Measurements from ENCODE around the gene TSEN54. TPM values are rescaled to one million over a fixed set of nuclear protein-coding genes. Genes with fewer than 3 reads are reported as not detected.

TSEN54 gene
- total RNA-seq, 2 experiments from 2014 or later = 73.3 to 78.7 TPM

- Histone ChIP-seq H3K27ac (ENCODE audit: low read depth in 1 of 2, low read length in 2 of 2) (no peak overlapping the region), H3K36me3 (ENCODE audit: insufficient read depth, low read length) (peaks cover 30% of the 10 kb centered on the region), H3K27me3 (ENCODE audit: control insufficient read depth in 1 of 2, insufficient read depth in 2 of 2, low read length in 2 of 2) (no peaks in the 10 kb centered on the region), H3K4me3 (ENCODE audit: low read length) (no peak overlapping the region), H3K4me1 (ENCODE audit: insufficient read depth, low read length) (peaks cover 6% of the 10 kb centered on the region), H3K9me3 (ENCODE audit: control insufficient read depth in 1 of 2, insufficient read depth in 1 of 2, low read length in 2 of 2) (no peaks in the 10 kb centered on the region)
- no peak for ATAC-seq (ENCODE audit: poor library complexity)
- intact Hi-C loops (cut with DNase I, micrococcal nuclease) = no loop called here
- H3K27ac Mint-ChIP-seq = no peak overlapping the region
- POLR2A ChIA-PET = no interaction called here
- no peaks in the 10 kb centered on the region for H3K27me3 Mint-ChIP-seq
- no peak for DNase-seq
- TF ChIP-seq, protein P1, sequence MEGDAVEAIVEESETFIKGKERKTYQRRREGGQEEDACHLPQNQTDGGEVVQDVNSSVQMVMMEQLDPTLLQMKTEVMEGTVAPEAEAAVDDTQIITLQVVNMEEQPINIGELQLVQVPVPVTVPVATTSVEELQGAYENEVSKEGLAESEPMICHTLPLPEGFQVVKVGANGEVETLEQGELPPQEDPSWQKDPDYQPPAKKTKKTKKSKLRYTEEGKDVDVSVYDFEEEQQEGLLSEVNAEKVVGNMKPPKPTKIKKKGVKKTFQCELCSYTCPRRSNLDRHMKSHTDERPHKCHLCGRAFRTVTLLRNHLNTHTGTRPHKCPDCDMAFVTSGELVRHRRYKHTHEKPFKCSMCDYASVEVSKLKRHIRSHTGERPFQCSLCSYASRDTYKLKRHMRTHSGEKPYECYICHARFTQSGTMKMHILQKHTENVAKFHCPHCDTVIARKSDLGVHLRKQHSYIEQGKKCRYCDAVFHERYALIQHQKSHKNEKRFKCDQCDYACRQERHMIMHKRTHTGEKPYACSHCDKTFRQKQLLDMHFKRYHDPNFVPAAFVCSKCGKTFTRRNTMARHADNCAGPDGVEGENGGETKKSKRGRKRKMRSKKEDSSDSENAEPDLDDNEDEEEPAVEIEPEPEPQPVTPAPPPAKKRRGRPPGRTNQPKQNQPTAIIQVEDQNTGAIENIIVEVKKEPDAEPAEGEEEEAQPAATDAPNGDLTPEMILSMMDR (IDR thresholded peaks at IDR 0.05) = no peak
- no peaks in the 10 kb centered on the region for H3K9me3 Mint-ChIP-seq
- H3K36me3 Mint-ChIP-seq (ENCODE audit: low read depth) = peaks cover 12% of the 10 kb centered on the region
- CTCF ChIA-PET = no interaction called here
- H3K4me1 Mint-ChIP-seq (ENCODE audit: low read depth) = no peaks in the 10 kb centered on the region
- H3K4me3 Mint-ChIP-seq = no peak overlapping the region
These were observed 52.3 kb downstream of the TSEN54 start for GRCh38 chr17:75568412-75569255.

GRCh38 chr17:75570034-75570676, 53.8 kb downstream of the TSEN54 start:
- Mint-ChIP-seq H3K27ac (no peak overlapping the region), H3K36me3 (ENCODE audit: low read depth) (peaks cover 12% of the 10 kb centered on the region), H3K27me3 (no peaks in the 10 kb centered on the region), H3K9me3 (no peaks in the 10 kb centered on the region), H3K4me3 (no peak overlapping the region), H3K4me1 (ENCODE audit: low read depth) (no peaks in the 10 kb centered on the region)
- Histone ChIP-seq H3K4me3 (ENCODE audit: low read length) (no peak overlapping the region), H3K27me3 (ENCODE audit: control insufficient read depth in 1 of 2, insufficient read depth in 2 of 2, low read length in 2 of 2) (no peaks in the 10 kb centered on the region), H3K36me3 (ENCODE audit: insufficient read depth, low read length) (peaks cover 23% of the 10 kb centered on the region), H3K27ac (ENCODE audit: low read depth in 1 of 2, low read length in 2 of 2) (no peak overlapping the region), H3K9me3 (ENCODE audit: control insufficient read depth in 1 of 2, insufficient read depth in 1 of 2, low read length in 2 of 2) (no peaks in the 10 kb centered on the region), H3K4me1 (ENCODE audit: insufficient read depth, low read length) (peaks cover 6% of the 10 kb centered on the region)
- intact Hi-C loops (cut with DNase I, micrococcal nuclease) = no loop called here
- TF ChIP-seq, protein P1 (IDR thresholded peaks at IDR 0.05) = no peak
- CTCF ChIA-PET = no interaction called here
- no peak for DNase-seq
- POLR2A ChIA-PET = no interaction called here
- no peak for ATAC-seq (ENCODE audit: poor library complexity)

- H3K36me3 Mint-ChIP-seq (ENCODE audit: low read depth) = peaks cover 9% of the 10 kb centered on the region
- H3K4me1 ChIP-seq (ENCODE audit: insufficient read depth, low read length) = peaks cover 6% of the 10 kb centered on the region
- TF ChIP-seq, protein P1 (IDR thresholded peaks at IDR 0.05) = no peak
- H3K9me3 ChIP-seq (ENCODE audit: control insufficient read depth in 1 of 2, insufficient read depth in 1 of 2, low read length in 2 of 2) = no peaks in the 10 kb centered on the region
- H3K27me3 ChIP-seq (ENCODE audit: control insufficient read depth in 1 of 2, insufficient read depth in 2 of 2, low read length in 2 of 2) = no peaks in the 10 kb centered on the region
- POLR2A ChIA-PET = no interaction called here
- H3K27ac ChIP-seq (ENCODE audit: low read depth in 1 of 2, low read length in 2 of 2) = no peak overlapping the region
- H3K4me1 Mint-ChIP-seq (ENCODE audit: low read depth) = no peaks in the 10 kb centered on the region
- peaks cover 18% of the 10 kb centered on the region for H3K36me3 ChIP-seq (ENCODE audit: insufficient read depth, low read length)
- H3K4me3 Mint-ChIP-seq = no peak overlapping the region
- ATAC-seq (ENCODE audit: poor library complexity) (no peak), DNase-seq (no peak)
- H3K4me3 ChIP-seq (ENCODE audit: low read length) = no peak overlapping the region
- no peak overlapping the region for H3K27ac Mint-ChIP-seq
- no peaks in the 10 kb centered on the region for H3K9me3 Mint-ChIP-seq
- intact Hi-C loops (cut with DNase I, micrococcal nuclease) = no loop called here
- CTCF ChIA-PET = no interaction called here
- H3K27me3 Mint-ChIP-seq = no peaks in the 10 kb centered on the region
These were observed 54.4 kb downstream of the TSEN54 start for GRCh38 chr17:75570772-75571171.

Data from CD4-positive, alpha-beta T cell (primary cell).